HEK293 (cell line): ENCODE results near the gene GCDH.

Experiments used
- CTCF ChIA-PET: fragments of 350-600 bp; formaldehyde crosslinking; extraction: SDS; loops from one replicate; lab custom pipeline; 2021; ENCODE audit warnings: antibody characterized with exemption; lab: Yijun Ruan, JAX
- POLR2A ChIA-PET: fragments of 300-600 bp; formaldehyde crosslinking; extraction: SDS; loops from one replicate; lab custom pipeline; 2020; ENCODE audit warnings: antibody characterized with exemption, inconsistent platforms; lab: Yijun Ruan, JAX
- H3K27ac ChIP-seq: fragments of 200-500 bp; sonication (Bioruptor generic); 2 replicates; pipeline ENCODE4 v1.5.1; 2014; ENCODE audit warnings: low read depth, low read length, control low read depth, inconsistent platforms; ENCODE audit errors: extremely low read depth
- H3K36me3 ChIP-seq, 2 experiments: fragments of 200-500 bp in 1 of 2; sonication (Bioruptor generic) in 1 of 2; 1 replicate in 1 of 2; 2 replicates in 1 of 2; pipeline ENCODE4 v1.5.1; 2014 to 2017; ENCODE audit warnings: inconsistent platforms in 2 of 2, low read length in 2 of 2; ENCODE audit not compliant: control insufficient read depth in 2 of 2, insufficient read depth in 1 of 2
- H3K4me1 ChIP-seq: fragments of 200-500 bp; sonication (Bioruptor generic); 2 replicates; pipeline ENCODE4 v1.5.1; 2014; ENCODE audit warnings: mild to moderate bottlenecking, low read length, inconsistent platforms; ENCODE audit not compliant: control insufficient read depth, insufficient read depth
- H3K4me3 ChIP-seq: 2 replicates; pipeline ENCODE4 v1.5.1; 2011; ENCODE audit warnings: low read depth, mild to moderate bottlenecking, control low read depth, low read length, moderate library complexity
- H3K9me3 ChIP-seq: fragments of 200-500 bp; sonication (Bioruptor generic); 2 replicates; pipeline ENCODE4 v1.5.1; 2014; ENCODE audit warnings: low read depth, low read length, inconsistent platforms; ENCODE audit not compliant: control insufficient read depth, insufficient read depth
- BCL11B ChIP-seq: fragments of 450-650 bp; formaldehyde crosslinking; IDR thresholded peaks from 2 replicates; pipeline ENCODE4 v1.5.1; 2016; ENCODE audit warnings: low read depth, missing biosample characterization, missing genetic modification characterization
- GLIS2 ChIP-seq: fragments of 450-650 bp; formaldehyde crosslinking; IDR thresholded peaks from 2 replicates; pipeline ENCODE4 v1.5.1; 2016; ENCODE audit warnings: missing biosample characterization, missing genetic modification characterization
- HOXD13 ChIP-seq: sonication (generic); formaldehyde crosslinking; IDR thresholded peaks from 2 replicates; pipeline ENCODE4 v1.8.0; 2022; ENCODE audit warnings: missing genetic modification reagents, borderline replicate concordance
- KLF7 ChIP-seq: fragments of 450-650 bp; formaldehyde crosslinking; IDR thresholded peaks from 2 replicates; pipeline ENCODE4 v1.5.1; 2016; ENCODE audit warnings: missing biosample characterization, missing genetic modification characterization, borderline replicate concordance
- KLF8 ChIP-seq: fragments of 450-650 bp; formaldehyde crosslinking; IDR thresholded peaks from 2 replicates; pipeline ENCODE4 v1.5.1; 2016; ENCODE audit warnings: missing biosample characterization, missing genetic modification characterization
- KLF9 ChIP-seq: fragments of 450-650 bp; formaldehyde crosslinking; IDR thresholded peaks from 2 replicates; pipeline ENCODE4 v1.5.1; 2016; ENCODE audit warnings: missing biosample characterization, missing genetic modification characterization, low read depth
- SALL2 ChIP-seq: fragments of 450-650 bp; formaldehyde crosslinking; IDR thresholded peaks from 2 replicates; pipeline ENCODE4 v1.5.0; 2017; ENCODE audit warnings: missing biosample characterization, mild to moderate bottlenecking, missing genetic modification characterization, borderline replicate concordance
- ZBTB17 ChIP-seq: fragments of 450-650 bp; formaldehyde crosslinking; IDR thresholded peaks from 2 replicates; pipeline ENCODE4 v1.5.1; 2016; ENCODE audit warnings: missing biosample characterization, missing genetic modification characterization
- ZNF112 ChIP-seq: fragments of 450-650 bp; formaldehyde crosslinking; IDR thresholded peaks from 2 replicates; pipeline ENCODE4 v1.5.0; 2017; ENCODE audit warnings: missing biosample characterization, missing genetic modification characterization
- ZNF184 ChIP-seq: fragments of 450-650 bp; IDR thresholded peaks from 2 replicates; pipeline ENCODE4 v1.5.1; 2018; ENCODE audit warnings: missing biosample characterization, mild to moderate bottlenecking, missing genetic modification characterization
- ZNF19 ChIP-seq: fragments of 450-650 bp; formaldehyde crosslinking; IDR thresholded peaks from 2 replicates; pipeline ENCODE4; 2016; ENCODE audit warnings: missing biosample characterization, missing genetic modification characterization, low read depth
- ZNF202 ChIP-seq: fragments of 450-650 bp; formaldehyde crosslinking; IDR thresholded peaks from 2 replicates; pipeline ENCODE4 v1.5.1; 2016; ENCODE audit warnings: missing biosample characterization, missing genetic modification characterization, borderline replicate concordance
- ZNF211 ChIP-seq: fragments of 450-650 bp; formaldehyde crosslinking; IDR thresholded peaks from 2 replicates; pipeline ENCODE4 v1.5.1; 2016; ENCODE audit warnings: low read depth, missing biosample characterization, missing genetic modification characterization
- ZNF239 ChIP-seq: fragments of 450-650 bp; formaldehyde crosslinking; IDR thresholded peaks from 2 replicates; pipeline ENCODE4 v1.5.1; 2016; ENCODE audit warnings: missing biosample characterization, missing genetic modification characterization
- ZNF292 ChIP-seq: fragments of 450-650 bp; formaldehyde crosslinking; IDR thresholded peaks from 2 replicates; pipeline ENCODE4 v1.5.1; 2016; ENCODE audit warnings: low read depth, missing biosample characterization, missing genetic modification characterization, borderline replicate concordance
- ZNF354C ChIP-seq: fragments of 450-650 bp; formaldehyde crosslinking; IDR thresholded peaks from 2 replicates; pipeline ENCODE4 v1.5.1; 2016; ENCODE audit warnings: missing biosample characterization, missing genetic modification characterization, low read depth, borderline replicate concordance
- ZNF549 ChIP-seq: fragments of 450-650 bp; IDR thresholded peaks from 2 replicates; pipeline ENCODE4 v1.5.1; 2018; ENCODE audit warnings: missing biosample characterization, missing genetic modification characterization, mild to moderate bottlenecking, inconsistent platforms, moderate library complexity
- ZNF596 ChIP-seq: fragments of 450-650 bp; IDR thresholded peaks from 2 replicates; pipeline ENCODE4 v1.5.0; 2018; ENCODE audit warnings: missing biosample characterization, mild to moderate bottlenecking, missing genetic modification characterization, moderate library complexity
- ZNF600 ChIP-seq: fragments of 450-650 bp; formaldehyde crosslinking; IDR thresholded peaks from 2 replicates; pipeline ENCODE4 v1.5.1; 2016; ENCODE audit warnings: missing biosample characterization, missing genetic modification characterization
- ZNF610 ChIP-seq: fragments of 450-650 bp; formaldehyde crosslinking; IDR thresholded peaks from 2 replicates; pipeline ENCODE4 v1.5.1; 2016; ENCODE audit warnings: missing biosample characterization, missing genetic modification characterization, borderline replicate concordance
- ZNF76 ChIP-seq: fragments of 450-650 bp; formaldehyde crosslinking; IDR thresholded peaks from 2 replicates; pipeline ENCODE4; 2016; ENCODE audit warnings: low read depth, missing biosample characterization, missing genetic modification characterization, borderline replicate concordance
- ZNF785 ChIP-seq: fragments of 450-650 bp; formaldehyde crosslinking; IDR thresholded peaks from 2 replicates; pipeline ENCODE4 v1.5.1; 2016; ENCODE audit warnings: missing biosample characterization, missing genetic modification characterization
- ZSCAN16 ChIP-seq: fragments of 450-650 bp; formaldehyde crosslinking; IDR thresholded peaks from 2 replicates; pipeline ENCODE4 v1.5.1; 2016; ENCODE audit warnings: missing biosample characterization, missing genetic modification characterization
- ZSCAN18 ChIP-seq: fragments of 450-650 bp; formaldehyde crosslinking; IDR thresholded peaks from 2 replicates; pipeline ENCODE4 v1.5.1; 2016; ENCODE audit warnings: missing biosample characterization, missing genetic modification characterization
- TF ChIP-seq, protein P1 (sequence below): fragments of 450-650 bp; IDR thresholded peaks from 2 replicates; pipeline ENCODE4 v1.5.1; 2018; ENCODE audit warnings: missing biosample characterization, missing genetic modification characterization
- TF ChIP-seq, protein P2 (sequence below): fragments of 450-650 bp; formaldehyde crosslinking; IDR thresholded peaks from 2 replicates; pipeline ENCODE4 v1.5.1; 2016; ENCODE audit warnings: missing biosample characterization, missing genetic modification characterization

GCDH gene

GRCh38 chr19:12896460-12896859 is 5.5 kb downstream of the GCDH start:
- Histone ChIP-seq H3K4me3 (no peak overlapping the region), H3K4me1 (no peaks in the 10 kb centered on the region), H3K9me3 (no peaks in the 10 kb centered on the region), H3K27ac (no peak overlapping the region), H3K36me3 (peaks cover 0 to 52% of the 10 kb centered on the region in 2 experiments; a peak in 2 of 3 replicates)
- ChIA-PET POLR2A (no interaction called here), CTCF (interaction anchor here (0.6 to 2.5 kb wide), 2 partner anchors 11 to 36 kb away, joined by 3 to 7 read pairs; no protein-coding TSS in a partner anchor)
- no peak for TF ChIP-seq ZNF292 (tag by site-specific recombination)

GRCh38 chr19:12899891-12900518 is 9.0 kb downstream of the GCDH start:
- H3K4me1 ChIP-seq = no peaks in the 10 kb centered on the region
- ChIA-PET CTCF (interaction anchor here (1.0 to 1.9 kb wide), 2 partner anchors 52 to 61 kb away, joined by 4 to 7 read pairs; no protein-coding TSS in a partner anchor), POLR2A (interaction anchor here (1.4 to 4.6 kb wide), 3 partner anchors 9 to 33 kb away, joined by 7 to 25 read pairs (median 10); partner anchors contain the start of genes FARSA and GCDH)
- TF ChIP-seq ZNF600 (tag by site-specific recombination) (no peak), ZNF211 (no peak), SALL2 (no peak), ZNF549 (no peak), KLF9 (no peak), KLF7 (tag by site-specific recombination) (no peak), ZNF785 (no peak), ZNF610 (tag by site-specific recombination) (no peak), ZBTB17 (no peak), BCL11B (tag by site-specific recombination) (no peak), ZSCAN16 (tag by site-specific recombination) (no peak), ZNF239 (tag by site-specific recombination) (no peak)
- TF ChIP-seq, protein P1, sequence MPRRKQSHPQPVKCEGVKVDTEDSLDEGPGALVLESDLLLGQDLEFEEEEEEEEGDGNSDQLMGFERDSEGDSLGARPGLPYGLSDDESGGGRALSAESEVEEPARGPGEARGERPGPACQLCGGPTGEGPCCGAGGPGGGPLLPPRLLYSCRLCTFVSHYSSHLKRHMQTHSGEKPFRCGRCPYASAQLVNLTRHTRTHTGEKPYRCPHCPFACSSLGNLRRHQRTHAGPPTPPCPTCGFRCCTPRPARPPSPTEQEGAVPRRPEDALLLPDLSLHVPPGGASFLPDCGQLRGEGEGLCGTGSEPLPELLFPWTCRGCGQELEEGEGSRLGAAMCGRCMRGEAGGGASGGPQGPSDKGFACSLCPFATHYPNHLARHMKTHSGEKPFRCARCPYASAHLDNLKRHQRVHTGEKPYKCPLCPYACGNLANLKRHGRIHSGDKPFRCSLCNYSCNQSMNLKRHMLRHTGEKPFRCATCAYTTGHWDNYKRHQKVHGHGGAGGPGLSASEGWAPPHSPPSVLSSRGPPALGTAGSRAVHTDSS (tag by site-specific recombination) = no peak
- H3K27ac ChIP-seq = no peak overlapping the region
- no peak overlapping the region for H3K4me3 ChIP-seq
- peaks cover 0 to 35% of the 10 kb centered on the region in 2 experiments; a peak in 2 of 3 replicates for H3K36me3 ChIP-seq
- H3K9me3 ChIP-seq = no peaks in the 10 kb centered on the region

GRCh38 chr19:12907166-12907565 is 16.2 kb downstream of the GCDH start:
- Histone ChIP-seq H3K9me3 (no peaks in the 10 kb centered on the region), H3K4me1 (no peaks in the 10 kb centered on the region; the same call in 1 of the 2 replicates), H3K36me3 (no peaks in the 10 kb centered on the region), H3K27ac (no peak overlapping the region), H3K4me3 (no peak overlapping the region)
- ChIA-PET POLR2A (interaction anchor here (0.6 to 2.5 kb wide), 4 partner anchors 12 to 27 kb away, joined by 4 to 9 read pairs (median 5); partner anchors contain the start of genes DNASE2, FARSA and SYCE2), CTCF (interaction anchor here (0.6 kb wide), 1 partner anchor 478 kb away, joined by 4 read pairs; no protein-coding TSS in a partner anchor)
- TF ChIP-seq ZNF549 = no peak
- TF ChIP-seq ZNF354C (tag by site-specific recombination) = no peak
- TF ChIP-seq ZSCAN18 = no peak
- TF ChIP-seq ZNF596 (tag by site-specific recombination) = no peak
- no peak for TF ChIP-seq ZNF19 (tag by site-specific recombination)
- no peak for TF ChIP-seq ZNF202 (tag by site-specific recombination)
- no peak for TF ChIP-seq HOXD13 (CRISPR knock-in tag)
- no peak for TF ChIP-seq KLF8 (tag by site-specific recombination)
- no peak for TF ChIP-seq ZNF184 (tag by site-specific recombination)
- no peak for TF ChIP-seq GLIS2 (tag by site-specific recombination)
- TF ChIP-seq ZNF112 = no peak
- TF ChIP-seq ZNF76 (tag by site-specific recombination) = no peak
- TF ChIP-seq, protein P2, sequence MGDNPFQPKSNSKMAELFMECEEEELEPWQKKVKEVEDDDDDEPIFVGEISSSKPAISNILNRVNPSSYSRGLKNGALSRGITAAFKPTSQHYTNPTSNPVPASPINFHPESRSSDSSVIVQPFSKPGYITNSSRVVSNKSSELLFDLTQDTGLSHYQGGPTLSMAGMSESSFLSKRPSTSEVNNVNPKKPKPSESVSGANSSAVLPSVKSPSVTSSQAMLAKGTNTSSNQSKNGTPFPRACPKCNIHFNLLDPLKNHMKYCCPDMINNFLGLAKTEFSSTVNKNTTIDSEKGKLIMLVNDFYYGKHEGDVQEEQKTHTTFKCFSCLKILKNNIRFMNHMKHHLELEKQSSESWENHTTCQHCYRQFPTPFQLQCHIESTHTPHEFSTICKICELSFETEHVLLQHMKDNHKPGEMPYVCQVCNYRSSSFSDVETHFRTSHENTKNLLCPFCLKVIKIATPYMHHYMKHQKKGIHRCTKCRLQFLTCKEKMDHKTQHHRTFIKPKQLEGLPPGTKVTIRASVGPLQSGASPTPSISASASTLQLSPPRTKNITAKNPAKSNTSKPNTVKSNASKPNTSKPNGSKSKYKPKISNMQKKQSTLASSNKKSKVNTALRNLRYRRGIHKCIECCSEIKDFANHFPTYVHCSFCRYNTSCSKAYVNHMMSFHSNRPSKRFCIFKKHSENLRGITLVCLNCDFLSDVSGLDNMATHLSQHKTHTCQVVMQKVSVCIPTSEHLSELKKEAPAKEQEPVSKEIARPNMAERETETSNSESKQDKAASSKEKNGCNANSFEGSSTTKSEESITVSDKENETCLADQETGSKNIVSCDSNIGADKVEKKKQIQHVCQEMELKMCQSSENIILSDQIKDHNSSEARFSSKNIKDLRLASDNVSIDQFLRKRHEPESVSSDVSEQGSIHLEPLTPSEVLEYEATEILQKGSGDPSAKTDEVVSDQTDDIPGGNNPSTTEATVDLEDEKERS (tag by site-specific recombination) = no peak
